Measurements from ENCODE around the gene ANO1.
A peak's percentile ranks its signal among the peaks of the same experiment; 100 is the strongest.

Gene ANO1

GRCh38 chr11:70170596-70171210 is 92.6 kb downstream of the ANO1 start:
- no peak for DNase-seq

GRCh38 chr11:70173018-70173417 is 94.9 kb downstream of the ANO1 start:
- DNase-seq, result no peak

- DNase-seq, result no peak
Measured at GRCh38 chr11:70174547-70175235, 96.6 kb downstream of the ANO1 start.

- no peak for DNase-seq
Measured at GRCh38 chr11:70175236-70175698, 97.2 kb downstream of the ANO1 start.

GRCh38 chr11:70176940-70177689 is 99.0 kb downstream of the ANO1 start:
- DNase-seq, result peak; percentile 98

GRCh38 chr11:70180906-70181305 is 102.8 kb downstream of the ANO1 start:
- no peak for DNase-seq

GRCh38 chr11:70182266-70182665 is 104.1 kb downstream of the ANO1 start:
- no peak for DNase-seq

GRCh38 chr11:70183032-70183431 is 104.9 kb downstream of the ANO1 start:
- DNase-seq, result no peak

GRCh38 chr11:70183483-70184176 is 105.5 kb downstream of the ANO1 start:
- no peak for DNase-seq

- no peak for DNase-seq
Measured at GRCh38 chr11:70184396-70184795, 106.3 kb downstream of the ANO1 start.

- DNase-seq, result no peak
Measured at GRCh38 chr11:70185348-70186055, 107.4 kb downstream of the ANO1 start.

GRCh38 chr11:70186420-70186819 is 108.3 kb downstream of the ANO1 start:
- no peak for DNase-seq

GRCh38 chr11:70186936-70187335 is 108.8 kb downstream of the ANO1 start:
- no peak for DNase-seq

- DNase-seq, result no peak
Measured at GRCh38 chr11:70187771-70188170, 109.7 kb downstream of the ANO1 start.

GRCh38 chr11:70189622-70190021 is 111.5 kb downstream of the ANO1 start:
- no peak for DNase-seq

GRCh38 chr11:70191495-70192140 is 113.5 kb downstream of the ANO1 start:
- no peak for DNase-seq

- no peak for DNase-seq
Measured at GRCh38 chr11:70192666-70193410, 114.7 kb downstream of the ANO1 start.

- DNase-seq, result no peak
Measured at GRCh38 chr11:70193411-70194292, 115.5 kb downstream of the ANO1 start.

- DNase-seq, result no peak
Measured at GRCh38 chr11:70194792-70195791, 117.0 kb downstream of the ANO1 start.
